GM12874 (cell line): Measurements from ENCODE around the gene SPOCK2.

Experiments used
- TF ChIP-seq, protein P1 (sequence below): IDR thresholded peaks from 2 replicates; pipeline ENCODE4 v1.5.1; 2011; ENCODE audit warnings: low read depth, mild to moderate bottlenecking, control low read depth, low read length, moderate library complexity; ENCODE audit not compliant: insufficient read depth

Gene SPOCK2

DNA sequence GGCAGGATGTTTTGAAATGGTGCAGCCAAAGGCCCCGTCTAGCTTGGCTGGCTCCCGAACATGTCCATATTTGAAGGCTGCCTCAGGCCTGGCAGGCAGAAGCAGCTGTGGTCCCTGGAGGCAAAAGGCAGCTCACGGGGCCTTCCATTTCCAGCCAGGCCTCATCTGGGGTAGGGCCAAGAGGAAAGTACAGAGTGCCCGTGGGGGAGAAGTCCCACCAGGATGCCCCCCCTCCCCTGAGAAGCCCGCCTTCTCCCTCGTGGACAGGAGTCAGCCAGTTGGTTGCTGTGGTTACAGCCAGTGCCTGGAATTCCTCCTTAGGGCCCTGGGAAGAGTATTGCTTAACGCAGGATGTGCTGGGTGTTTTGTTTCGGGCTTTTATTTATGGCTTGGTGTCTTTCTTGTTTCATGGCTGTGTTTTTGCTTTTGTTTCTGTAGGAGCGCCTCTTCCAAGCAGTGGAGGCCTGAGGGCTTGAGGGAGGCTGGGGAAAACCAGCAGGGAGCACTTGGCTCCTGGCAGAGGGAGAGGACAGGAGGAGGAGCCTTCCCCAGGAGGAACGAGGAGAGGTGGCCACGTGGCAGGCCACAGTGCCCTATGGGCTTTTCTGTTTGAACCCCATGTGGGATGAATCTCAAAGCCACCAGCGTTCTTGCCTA is 78.8 kb downstream of the SPOCK2 start:
- TF ChIP-seq, protein P1, sequence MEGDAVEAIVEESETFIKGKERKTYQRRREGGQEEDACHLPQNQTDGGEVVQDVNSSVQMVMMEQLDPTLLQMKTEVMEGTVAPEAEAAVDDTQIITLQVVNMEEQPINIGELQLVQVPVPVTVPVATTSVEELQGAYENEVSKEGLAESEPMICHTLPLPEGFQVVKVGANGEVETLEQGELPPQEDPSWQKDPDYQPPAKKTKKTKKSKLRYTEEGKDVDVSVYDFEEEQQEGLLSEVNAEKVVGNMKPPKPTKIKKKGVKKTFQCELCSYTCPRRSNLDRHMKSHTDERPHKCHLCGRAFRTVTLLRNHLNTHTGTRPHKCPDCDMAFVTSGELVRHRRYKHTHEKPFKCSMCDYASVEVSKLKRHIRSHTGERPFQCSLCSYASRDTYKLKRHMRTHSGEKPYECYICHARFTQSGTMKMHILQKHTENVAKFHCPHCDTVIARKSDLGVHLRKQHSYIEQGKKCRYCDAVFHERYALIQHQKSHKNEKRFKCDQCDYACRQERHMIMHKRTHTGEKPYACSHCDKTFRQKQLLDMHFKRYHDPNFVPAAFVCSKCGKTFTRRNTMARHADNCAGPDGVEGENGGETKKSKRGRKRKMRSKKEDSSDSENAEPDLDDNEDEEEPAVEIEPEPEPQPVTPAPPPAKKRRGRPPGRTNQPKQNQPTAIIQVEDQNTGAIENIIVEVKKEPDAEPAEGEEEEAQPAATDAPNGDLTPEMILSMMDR = no peak

GRCh38 chr10:72009051-72009424 is 79.3 kb downstream of the SPOCK2 start:
- TF ChIP-seq, protein P1 = no peak
